ENCODE data around the gene FLYWCH2. TPM values are rescaled to one million over a fixed set of nuclear protein-coding genes. Genes with fewer than 3 reads are reported as not detected.

The FLYWCH2 gene
- total RNA-seq, 1 donor from 2014 or later = 45.9 TPM

DNA sequence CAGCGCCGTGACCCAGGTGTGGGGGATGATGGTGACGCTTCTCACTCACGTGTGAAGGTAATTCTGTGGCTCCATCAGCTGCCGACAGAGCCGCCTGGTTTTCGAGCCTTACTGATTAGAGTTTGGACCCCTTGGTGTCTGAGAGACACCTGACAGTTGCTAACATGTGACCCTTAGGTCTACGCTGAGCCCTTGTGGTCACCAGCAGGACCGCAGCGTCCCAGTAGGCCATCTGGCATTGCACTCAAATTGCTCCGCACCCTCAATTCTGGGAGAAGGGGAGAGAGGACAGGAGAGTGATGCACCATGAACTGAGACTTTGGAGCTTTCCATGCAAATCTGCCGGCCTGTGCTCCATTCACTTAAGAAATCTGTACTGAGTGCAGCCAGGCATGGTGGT is 31.2 kb downstream of the FLYWCH2 start:
- peak overlapping the region; percentile 36 for H3K4me3 Mint-ChIP-seq
- H3K36me3 Mint-ChIP-seq = peaks cover 3% of the 10 kb centered on the region
- TF ChIP-seq CTCF (conservative IDR thresholded peaks at IDR 0.05) = no peak
- no peaks in the 10 kb centered on the region for H3K9me3 Mint-ChIP-seq
- peaks cover 15% of the 10 kb centered on the region for H3K4me1 Mint-ChIP-seq (ENCODE audit: unreplicated experiment)
- peaks cover 4% of the 10 kb centered on the region for H3K27me3 Mint-ChIP-seq
- no peak for DNase-seq (ENCODE audit: extremely low spot score, unreplicated experiment)
- no peak overlapping the region for H3K27ac Mint-ChIP-seq

DNA sequence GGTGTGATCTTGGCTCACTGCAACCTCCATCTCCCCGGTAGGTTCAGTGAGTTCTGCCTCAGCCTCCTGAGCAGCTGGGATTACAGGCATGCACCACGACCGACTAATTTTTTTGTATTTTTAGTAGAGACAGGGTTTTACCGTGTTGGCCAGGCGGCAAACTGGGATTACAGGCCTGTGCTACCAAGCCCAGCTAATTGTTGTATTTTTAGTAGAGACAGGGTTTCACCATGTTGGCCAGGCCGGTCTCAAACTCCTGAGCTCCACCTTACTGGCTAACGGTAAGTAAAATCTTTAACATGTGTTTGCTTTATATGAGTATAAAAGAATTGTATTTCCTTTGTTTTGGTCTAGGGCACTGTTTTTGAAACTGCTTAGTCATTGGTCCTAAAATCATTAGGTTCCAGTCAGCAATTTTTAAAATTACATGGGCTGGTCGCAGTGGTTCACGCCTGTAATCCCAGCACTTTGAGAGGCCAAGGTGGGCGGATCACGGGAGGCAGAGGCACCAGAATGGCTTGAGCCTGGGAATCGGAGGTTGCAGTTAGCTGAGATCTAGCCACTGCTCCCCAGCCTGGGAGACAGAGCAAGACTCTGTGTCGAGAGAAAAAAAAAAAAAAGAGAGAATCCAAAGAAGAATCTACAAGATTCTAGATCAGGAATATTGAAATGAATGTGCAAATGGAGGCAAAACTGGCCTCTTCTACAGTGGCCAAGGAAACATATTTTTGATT is 32.3 kb downstream of the FLYWCH2 start:
- no peaks in the 10 kb centered on the region for H3K9me3 Mint-ChIP-seq
- peaks cover 8% of the 10 kb centered on the region for H3K36me3 Mint-ChIP-seq
- H3K4me1 Mint-ChIP-seq (ENCODE audit: unreplicated experiment) = peaks cover 21% of the 10 kb centered on the region
- TF ChIP-seq CTCF (conservative IDR thresholded peaks at IDR 0.05) = no peak
- H3K27ac Mint-ChIP-seq = no peak overlapping the region
- DNase-seq (ENCODE audit: extremely low spot score, unreplicated experiment) = no peak
- peak overlapping the region; percentile 39 for H3K4me3 Mint-ChIP-seq
- peaks cover 4% of the 10 kb centered on the region for H3K27me3 Mint-ChIP-seq

DNA sequence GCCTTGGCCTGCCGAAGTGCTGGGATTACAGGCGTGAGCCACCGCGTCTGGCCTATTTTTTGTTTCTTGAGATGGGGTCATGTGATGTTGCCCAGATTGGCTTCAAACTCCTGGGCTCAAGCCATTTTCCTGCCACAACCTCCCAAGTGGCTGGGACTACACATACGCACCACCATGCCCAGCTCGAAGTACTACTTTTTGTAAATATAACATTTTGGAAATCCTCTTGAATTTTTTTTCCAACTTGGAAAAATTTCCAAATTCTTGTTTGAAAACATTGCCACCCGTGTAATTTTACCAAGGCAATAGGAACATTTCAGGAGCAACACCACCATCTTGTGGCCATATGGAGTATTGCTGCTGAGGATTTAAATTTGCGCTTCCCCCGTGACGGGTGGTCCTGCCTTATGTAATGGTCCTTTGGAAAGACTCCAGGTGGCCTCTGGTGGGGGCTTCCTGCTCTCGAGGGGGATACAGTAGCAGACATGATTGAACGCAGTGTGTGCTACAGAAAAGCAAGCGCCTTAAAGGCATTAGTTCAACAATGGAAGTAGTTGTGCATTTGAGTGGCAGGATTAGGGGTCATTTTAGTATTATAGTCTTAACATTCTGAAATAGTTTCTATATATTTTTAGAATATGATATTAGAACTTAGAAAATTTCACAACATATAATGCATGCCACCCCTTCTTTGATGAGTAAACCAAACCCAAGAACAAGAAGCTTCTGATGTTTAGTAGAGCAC is 36.7 kb downstream of the FLYWCH2 start:
- Mint-ChIP-seq H3K27me3 (no peaks in the 10 kb centered on the region), H3K27ac (peak overlapping the region; percentile 24), H3K9me3 (no peaks in the 10 kb centered on the region), H3K4me1 (ENCODE audit: unreplicated experiment) (peaks cover 8% of the 10 kb centered on the region), H3K36me3 (peaks cover 21% of the 10 kb centered on the region), H3K4me3 (no peak overlapping the region)
- TF ChIP-seq CTCF (conservative IDR thresholded peaks at IDR 0.05) = peak; percentile 98
- no peak for DNase-seq (ENCODE audit: extremely low spot score, unreplicated experiment)

GRCh38 chr16:2923481-2923880 is 40.5 kb downstream of the FLYWCH2 start:
- H3K27me3 Mint-ChIP-seq = no peaks in the 10 kb centered on the region
- H3K27ac Mint-ChIP-seq = no peak overlapping the region
- no peak for DNase-seq (ENCODE audit: extremely low spot score, unreplicated experiment)
- H3K36me3 Mint-ChIP-seq = peaks cover 21% of the 10 kb centered on the region
- no peak for TF ChIP-seq CTCF (conservative IDR thresholded peaks at IDR 0.05)
- no peaks in the 10 kb centered on the region for H3K9me3 Mint-ChIP-seq
- H3K4me3 Mint-ChIP-seq = no peak overlapping the region
- H3K4me1 Mint-ChIP-seq (ENCODE audit: unreplicated experiment) = peaks cover 22% of the 10 kb centered on the region

DNA sequence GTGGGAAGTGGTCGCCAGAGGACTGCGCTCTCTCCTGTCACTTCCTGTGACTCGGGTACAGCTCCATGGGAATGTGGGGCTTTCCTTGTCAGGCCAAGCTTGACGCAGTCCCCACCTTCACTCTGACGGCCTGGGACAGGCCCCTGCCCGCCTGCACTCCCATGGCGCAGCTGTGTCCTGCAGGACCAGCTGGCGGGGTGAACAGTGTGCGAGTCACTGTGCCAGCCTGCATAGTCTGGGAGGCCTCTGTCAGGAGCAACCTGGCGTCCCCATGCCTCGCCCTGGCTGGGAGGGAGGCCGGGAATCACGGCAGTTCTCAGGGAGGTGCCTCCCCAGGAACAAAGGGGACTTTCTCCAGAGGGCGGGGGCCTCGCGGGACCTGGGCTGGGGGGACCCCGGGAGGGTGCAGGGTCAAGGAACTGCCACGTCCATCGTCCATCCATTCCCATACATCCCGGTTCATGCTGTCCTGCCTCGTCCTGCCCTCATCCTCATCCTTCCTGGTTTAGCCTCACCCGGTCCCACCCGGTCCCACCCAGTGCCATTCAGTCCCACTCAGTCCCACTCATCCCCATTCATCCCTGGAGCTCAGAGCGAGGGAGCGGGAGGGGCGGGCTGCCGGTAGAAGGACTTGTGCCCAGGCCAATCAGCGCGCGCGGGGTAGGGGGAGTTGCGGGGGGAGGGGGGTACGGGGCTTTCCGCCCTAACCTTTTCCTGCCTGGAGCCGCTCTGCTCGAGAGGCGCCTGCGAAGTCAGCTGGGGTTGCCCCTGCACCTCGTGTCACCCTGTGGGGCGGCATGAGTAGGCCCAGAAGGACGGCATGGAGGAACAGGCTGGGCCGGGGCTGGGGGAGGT is 42.1 kb downstream of the FLYWCH2 start:
- no peak for TF ChIP-seq CTCF (conservative IDR thresholded peaks at IDR 0.05)
- peaks cover 17% of the 10 kb centered on the region for H3K4me1 Mint-ChIP-seq (ENCODE audit: unreplicated experiment)
- H3K36me3 Mint-ChIP-seq = peaks cover 15% of the 10 kb centered on the region
- H3K4me3 Mint-ChIP-seq = no peak overlapping the region
- no peaks in the 10 kb centered on the region for H3K9me3 Mint-ChIP-seq
- no peak overlapping the region for H3K27ac Mint-ChIP-seq
- DNase-seq (ENCODE audit: extremely low spot score, unreplicated experiment) = no peak
- H3K27me3 Mint-ChIP-seq = no peaks in the 10 kb centered on the region
